Thoracic aorta (tissue), 2 donors: Measurements from ENCODE around the gene PODNL1. TPM values are rescaled to one million over a fixed set of nuclear protein-coding genes. Genes with fewer than 3 reads are reported as not detected.

Source experiments
- ATAC-seq: fragments of 150-250 bp; one replicate; pipeline ENCODE4 v1.8.0; 2017; ENCODE audit warnings: low read depth; ENCODE audit not compliant: insufficient number of reproducible peaks, low FRiP score
- DNase-seq: peaks from one replicate; pipeline ENCODE4 v3.0.0-alpha.2; 2020; ENCODE audit warnings: low spot score
- H3K27ac ChIP-seq, 2 donors: fragments of 200-600 bp; sonication (generic); 1 replicate in 1 of 2; 2 replicates in 1 of 2; pipeline ENCODE4 v1.5.1; 2016; ENCODE audit warnings: mild to moderate bottlenecking in 2 of 2, moderate library complexity in 2 of 2
- H3K27me3 ChIP-seq: fragments of 200-600 bp; sonication (generic); replicated peaks from 2 replicates; pipeline ENCODE4 v1.6.0; 2016; ENCODE audit warnings: mild to moderate bottlenecking; ENCODE audit not compliant: insufficient read depth
- H3K36me3 ChIP-seq: fragments of 200-600 bp; sonication (generic); one replicate; pipeline ENCODE4 v1.5.1; 2016
- H3K4me1 ChIP-seq, 2 donors: fragments of 200-600 bp; sonication (generic); 1 replicate in 1 of 2; 2 replicates in 1 of 2; pipeline versions ENCODE4 v1.5.1 to v1.6.0; 2016; ENCODE audit warnings: low read depth in 2 of 2, mild to moderate bottlenecking in 1 of 2; ENCODE audit not compliant: control insufficient read depth in 1 of 2
- H3K4me3 ChIP-seq: fragments of 200-600 bp; sonication (generic); 2 replicates; pipeline ENCODE4 v1.5.1; 2016; ENCODE audit warnings: mild to moderate bottlenecking
- H3K9me3 ChIP-seq: fragments of 200-600 bp; sonication (generic); 2 replicates; pipeline ENCODE4 v1.5.1; 2016
- CTCF ChIP-seq: fragments of 200-600 bp; sonication (generic); IDR thresholded peaks from one replicate; pipeline ENCODE4 v1.5.1; 2019; ENCODE audit warnings: antibody characterized with exemption
- total RNA-seq, 2 donors: library from RNA; depleted of rRNA; stranded (reverse); fragments of >200 nt; gene quantifications; one replicate each; pipeline versions ENCODE4 v1.1.0 to v1.2.3, GENCODE V29; 2016

The PODNL1 gene
- total RNA-seq, 2 donors from 2014 or later: 3.5 to 9.9 TPM

DNA sequence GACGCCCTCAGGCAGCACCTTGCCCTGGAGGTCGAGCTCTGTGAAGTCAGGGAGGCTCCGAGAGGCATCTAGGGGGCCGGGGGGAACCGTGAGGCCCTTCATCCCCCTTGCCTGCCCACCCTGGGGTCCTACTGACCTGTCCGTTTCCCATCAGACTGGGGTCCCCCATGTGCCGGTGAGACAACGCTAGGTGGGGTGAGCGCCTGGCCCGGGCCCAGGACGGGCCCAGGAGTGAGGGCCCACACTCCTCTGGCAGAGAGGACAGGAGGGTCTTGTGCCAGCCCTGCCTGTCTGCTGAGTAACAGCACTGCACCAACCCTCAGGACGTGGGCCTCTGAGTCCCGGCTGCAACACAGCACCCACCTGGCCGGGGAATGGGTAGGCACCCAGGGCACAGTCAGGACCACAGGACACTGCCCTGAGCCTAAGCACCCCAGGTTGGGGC, 28.5 kb upstream of the PODNL1 start:
- no peak for DNase-seq
- Histone ChIP-seq H3K4me1 (no peaks in the 10 kb centered on the region), H3K27ac (no peak overlapping the region), H3K36me3 (peaks cover 39% of the 10 kb centered on the region), H3K9me3 (no peaks in the 10 kb centered on the region), H3K4me3 (no peak overlapping the region), H3K27me3 (no peaks in the 10 kb centered on the region)
- TF ChIP-seq CTCF: no peak
- ATAC-seq: no peak

GRCh38 chr19:13965926-13966683, 27.9 kb upstream of the PODNL1 start:
- no peak for ATAC-seq
- DNase-seq: no peak
- no peak for TF ChIP-seq CTCF
- Histone ChIP-seq H3K27me3 (no peaks in the 10 kb centered on the region), H3K27ac (no peak overlapping the region), H3K9me3 (no peaks in the 10 kb centered on the region), H3K4me1 (no peaks in the 10 kb centered on the region), H3K4me3 (no peak overlapping the region), H3K36me3 (peaks cover 39% of the 10 kb centered on the region)

- H3K27ac ChIP-seq: no peak overlapping the region
- H3K27me3 ChIP-seq: no peaks in the 10 kb centered on the region
- H3K36me3 ChIP-seq: peaks cover 44% of the 10 kb centered on the region
- no peaks in the 10 kb centered on the region for H3K4me1 ChIP-seq
- H3K4me3 ChIP-seq: no peak overlapping the region
- no peaks in the 10 kb centered on the region for H3K9me3 ChIP-seq
- DNase-seq (no peak), ATAC-seq (no peak)
- no peak for TF ChIP-seq CTCF
Measured at GRCh38 chr19:13965377-13965896, 27.2 kb upstream of the PODNL1 start.

DNA sequence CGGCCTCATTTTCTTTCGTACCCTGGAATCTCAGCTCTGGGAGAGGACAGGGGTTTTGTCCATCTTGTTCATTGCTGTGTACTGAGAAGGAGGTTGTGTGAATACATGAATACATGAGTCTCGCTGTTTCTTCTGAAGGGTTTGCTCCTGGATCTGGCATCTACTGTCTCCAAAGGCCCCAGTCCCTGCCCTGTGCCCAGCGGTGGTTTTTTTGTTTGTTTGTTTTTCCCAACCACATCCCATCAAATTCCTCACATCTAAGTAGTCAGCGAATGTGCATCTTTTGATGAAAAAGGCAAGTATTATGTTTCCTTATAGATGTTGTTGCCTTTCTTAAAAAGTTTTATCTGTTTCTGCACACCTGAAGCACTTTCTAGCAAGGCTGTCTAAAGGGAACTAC, 26.6 kb upstream of the PODNL1 start:
- DNase-seq: no peak
- H3K27ac ChIP-seq: no peak overlapping the region
- no peak for TF ChIP-seq CTCF
- no peaks in the 10 kb centered on the region for H3K9me3 ChIP-seq
- no peaks in the 10 kb centered on the region for H3K4me1 ChIP-seq
- H3K36me3 ChIP-seq: peaks cover 45% of the 10 kb centered on the region
- no peaks in the 10 kb centered on the region for H3K27me3 ChIP-seq
- no peak for ATAC-seq
- H3K4me3 ChIP-seq: no peak overlapping the region

- no peaks in the 10 kb centered on the region for H3K9me3 ChIP-seq
- ATAC-seq: no peak
- DNase-seq: no peak
- no peak overlapping the region for H3K4me3 ChIP-seq
- no peaks in the 10 kb centered on the region for H3K4me1 ChIP-seq
- H3K27ac ChIP-seq: no peak overlapping the region
- peaks cover 45% of the 10 kb centered on the region for H3K36me3 ChIP-seq
- no peaks in the 10 kb centered on the region for H3K27me3 ChIP-seq
- TF ChIP-seq CTCF: no peak
Measured at GRCh38 chr19:13963603-13964105, 25.4 kb upstream of the PODNL1 start.
